ENCODE data around the gene JADE2.
"Not testable (repeated sequence)": the region's sequence is repeated elsewhere in the genome, so short reads cannot be mapped to it uniquely, and the experiment has no call there.

Gene JADE2

DNA sequence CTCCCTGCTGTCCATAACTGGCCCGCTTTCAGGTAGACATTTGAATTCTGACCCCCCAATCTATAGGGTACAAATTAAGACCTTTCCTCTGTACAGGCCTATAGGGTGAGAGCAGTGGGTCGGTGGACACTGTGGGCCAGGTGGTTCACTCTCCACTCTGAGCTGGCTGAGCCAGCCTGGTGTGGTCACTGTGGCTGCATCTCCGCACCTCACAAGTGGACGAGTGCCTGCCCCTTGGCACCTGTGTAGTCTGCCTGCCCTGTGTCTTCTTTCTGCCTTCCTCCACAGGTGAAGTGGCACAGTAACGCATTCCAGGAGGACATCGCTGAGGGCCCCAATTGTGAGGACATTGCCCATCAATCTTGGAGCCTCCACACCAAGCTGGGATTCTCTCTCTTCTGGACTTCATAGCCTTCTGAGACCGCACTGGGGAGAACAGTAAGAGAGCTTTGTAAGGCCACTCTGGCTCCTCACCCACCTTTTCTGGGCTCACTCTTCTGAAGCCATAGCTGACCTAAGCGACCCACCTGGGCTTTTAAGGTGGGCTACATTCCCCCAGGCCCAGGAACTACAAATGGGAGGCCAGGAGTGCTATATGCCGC lies 33.5 kb upstream of the JADE2 start:
- DNase-seq (ENCODE audit: extremely low read depth, low read depth): no peak
- TF ChIP-seq, protein P1, sequence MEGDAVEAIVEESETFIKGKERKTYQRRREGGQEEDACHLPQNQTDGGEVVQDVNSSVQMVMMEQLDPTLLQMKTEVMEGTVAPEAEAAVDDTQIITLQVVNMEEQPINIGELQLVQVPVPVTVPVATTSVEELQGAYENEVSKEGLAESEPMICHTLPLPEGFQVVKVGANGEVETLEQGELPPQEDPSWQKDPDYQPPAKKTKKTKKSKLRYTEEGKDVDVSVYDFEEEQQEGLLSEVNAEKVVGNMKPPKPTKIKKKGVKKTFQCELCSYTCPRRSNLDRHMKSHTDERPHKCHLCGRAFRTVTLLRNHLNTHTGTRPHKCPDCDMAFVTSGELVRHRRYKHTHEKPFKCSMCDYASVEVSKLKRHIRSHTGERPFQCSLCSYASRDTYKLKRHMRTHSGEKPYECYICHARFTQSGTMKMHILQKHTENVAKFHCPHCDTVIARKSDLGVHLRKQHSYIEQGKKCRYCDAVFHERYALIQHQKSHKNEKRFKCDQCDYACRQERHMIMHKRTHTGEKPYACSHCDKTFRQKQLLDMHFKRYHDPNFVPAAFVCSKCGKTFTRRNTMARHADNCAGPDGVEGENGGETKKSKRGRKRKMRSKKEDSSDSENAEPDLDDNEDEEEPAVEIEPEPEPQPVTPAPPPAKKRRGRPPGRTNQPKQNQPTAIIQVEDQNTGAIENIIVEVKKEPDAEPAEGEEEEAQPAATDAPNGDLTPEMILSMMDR (IDR thresholded peaks at IDR 0.05; ENCODE audit: low read depth, low read length): no peak

DNA sequence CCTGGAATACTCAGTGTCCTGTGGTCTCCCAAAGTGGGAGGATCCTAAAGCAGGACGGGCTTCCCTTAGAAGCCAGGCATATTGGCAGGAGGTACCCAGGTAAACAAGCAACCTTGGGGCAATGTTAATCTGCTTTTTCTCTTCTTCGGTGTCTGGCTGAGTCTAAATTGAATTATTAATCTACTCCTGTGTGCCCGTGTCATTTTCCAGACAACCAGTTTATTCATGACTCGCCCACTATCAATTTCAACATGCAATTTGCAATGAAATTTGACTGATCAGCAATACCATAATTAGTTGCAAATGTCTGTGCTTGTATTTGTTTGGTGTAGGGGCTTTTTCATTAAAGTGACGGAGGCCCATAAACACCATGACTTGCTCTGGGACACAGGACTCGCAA lies 32.9 kb upstream of the JADE2 start:
- DNase-seq (ENCODE audit: extremely low read depth, low read depth): no peak
- TF ChIP-seq, protein P1 (IDR thresholded peaks at IDR 0.05; ENCODE audit: low read depth, low read length): no peak

DNA sequence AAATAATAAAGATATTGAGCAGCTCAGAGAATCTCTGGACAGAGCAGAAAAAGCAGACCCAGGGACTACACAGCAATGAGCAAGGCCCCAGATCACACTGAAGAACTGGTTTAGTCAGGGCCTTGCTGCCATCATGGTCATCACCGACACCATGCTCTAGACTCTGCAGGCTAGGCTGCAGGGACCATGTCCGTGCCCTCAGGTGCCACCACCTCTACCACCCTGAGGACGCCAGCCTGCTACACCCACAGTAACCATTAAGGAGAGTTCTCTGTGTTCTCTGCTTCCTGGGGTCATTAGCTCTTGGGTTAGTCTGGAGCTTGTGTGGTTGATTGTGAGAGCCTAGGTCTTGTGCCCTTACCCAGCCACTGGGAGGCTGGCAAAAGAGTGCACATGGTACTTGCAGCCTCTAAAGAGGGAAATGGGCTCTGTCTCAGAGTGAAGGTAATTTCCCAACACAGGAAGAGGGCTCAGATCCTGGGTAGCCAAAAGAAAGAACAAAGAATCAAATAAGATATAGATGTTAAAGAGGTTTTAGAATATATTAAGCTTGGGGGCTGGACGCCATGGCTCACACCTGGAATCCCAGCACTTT lies 31.9 kb upstream of the JADE2 start:
- no peak for DNase-seq (ENCODE audit: extremely low read depth, low read depth)

DNA sequence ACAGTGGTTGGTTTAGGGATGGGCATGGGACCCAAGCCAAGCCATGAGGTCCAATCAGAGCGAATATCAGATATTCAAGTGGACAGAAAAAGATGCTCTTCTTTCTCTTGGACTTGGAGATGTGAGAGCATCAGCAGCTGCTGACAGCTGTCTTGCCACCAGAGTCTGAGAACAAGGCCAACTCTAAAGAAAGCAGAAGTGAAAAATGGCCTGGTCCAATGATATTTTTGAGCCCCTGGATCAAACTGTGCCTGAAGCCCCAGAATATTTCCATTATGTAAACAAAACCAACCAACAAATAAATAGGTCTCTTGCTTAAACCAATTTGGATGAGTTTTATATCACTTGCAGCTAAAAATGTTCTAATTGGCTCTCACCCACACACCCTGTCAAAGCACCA lies 30.7 kb upstream of the JADE2 start:
- TF ChIP-seq, protein P1 (IDR thresholded peaks at IDR 0.05; ENCODE audit: low read depth, low read length): no peak
- no peak for DNase-seq (ENCODE audit: extremely low read depth, low read depth)

More for the DNA sequence above, 31.9 kb upstream of the JADE2 start:
- TF ChIP-seq, protein P1 (IDR thresholded peaks at IDR 0.05; ENCODE audit: low read depth, low read length): no peak

DNA sequence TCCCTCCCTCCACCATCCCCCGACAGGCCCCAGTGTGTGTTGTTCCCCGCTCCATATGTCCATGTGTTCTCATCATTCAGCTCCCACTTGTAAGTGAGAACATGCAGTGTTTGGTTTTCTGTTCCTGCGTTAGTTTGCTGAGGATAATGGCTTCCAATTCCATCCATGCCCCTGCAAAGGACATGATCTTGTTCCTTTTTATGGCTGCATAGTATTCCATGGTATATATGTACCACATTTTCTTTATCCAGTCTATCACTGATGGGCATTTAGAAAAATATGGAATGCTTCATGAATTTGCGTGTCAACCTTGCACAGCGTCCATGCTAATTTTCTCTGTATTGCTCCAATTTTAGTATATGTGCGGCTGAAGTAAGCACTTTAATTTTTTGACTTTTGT lies 25.6 kb upstream of the JADE2 start:
- not testable (repeated sequence) for DNase-seq (ENCODE audit: extremely low read depth, low read depth)

DNA sequence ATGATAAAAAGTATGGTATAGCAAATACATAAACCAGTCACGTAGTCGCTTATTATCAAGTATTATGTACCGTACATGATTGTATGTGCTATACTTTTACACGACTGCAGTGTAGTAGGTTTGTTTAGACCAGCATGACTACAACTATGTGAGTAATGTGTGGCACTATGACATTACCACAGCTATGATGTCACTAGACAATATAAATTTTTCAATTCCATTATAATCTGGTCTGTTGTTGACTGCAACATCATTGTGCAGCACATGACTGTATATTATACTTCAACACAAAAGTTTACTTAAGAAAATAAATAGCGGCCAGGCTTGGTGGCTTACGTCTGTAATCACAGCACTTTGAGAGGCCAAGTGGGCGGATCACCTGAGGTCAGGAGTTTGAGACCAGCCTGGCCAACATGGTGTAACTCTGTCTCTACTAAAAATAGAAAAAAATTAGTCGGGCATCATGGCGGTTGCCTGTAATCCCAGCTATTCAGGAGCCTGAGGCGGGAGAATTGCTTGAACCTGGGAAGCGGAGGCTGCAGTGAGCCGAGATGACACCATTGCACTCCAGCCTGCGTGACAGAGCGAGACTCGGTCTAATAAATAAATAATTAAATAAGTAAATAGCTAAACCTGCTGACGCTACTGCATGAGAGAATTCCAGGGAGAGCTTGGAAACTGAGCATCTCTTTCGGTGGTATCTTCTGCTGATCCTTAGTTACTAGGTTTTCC lies 24.6 kb upstream of the JADE2 start:
- TF ChIP-seq, protein P1 (IDR thresholded peaks at IDR 0.05; ENCODE audit: low read depth, low read length): no peak

DNA sequence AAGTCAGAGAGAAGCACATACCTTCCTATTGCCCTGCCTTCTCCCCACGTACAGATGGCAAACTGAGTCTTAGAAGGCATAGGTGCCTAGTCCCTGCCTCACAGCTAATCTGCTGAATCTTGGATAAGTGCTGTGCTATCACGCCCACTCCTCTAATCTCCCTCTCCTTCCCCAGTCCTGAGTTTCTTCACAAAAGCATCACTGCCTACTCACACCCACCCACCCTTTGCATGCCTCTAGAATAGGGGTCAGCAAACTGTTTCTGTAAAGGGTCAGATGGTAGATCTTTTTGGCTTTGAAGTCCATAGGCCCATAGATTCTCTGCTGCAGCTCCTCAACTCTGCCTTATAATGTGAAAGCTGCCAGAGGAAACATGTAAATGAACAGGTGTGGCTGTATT lies 23.2 kb upstream of the JADE2 start:
- TF ChIP-seq, protein P1 (IDR thresholded peaks at IDR 0.05; ENCODE audit: low read depth, low read length): no peak
- DNase-seq (ENCODE audit: extremely low read depth, low read depth): no peak

More for the DNA sequence above, 24.6 kb upstream of the JADE2 start:
- DNase-seq (ENCODE audit: extremely low read depth, low read depth): no peak
